Vagina (tissue), 2 donors: Measurements from ENCODE around the gene STAB1. TPM values are rescaled to one million over a fixed set of nuclear protein-coding genes. Genes with fewer than 3 reads are reported as not detected.

ENCODE experiments used
- DNase-seq, 2 donors: peaks; one replicate each; pipeline ENCODE4 v3.0.0-alpha.2; 2017; ENCODE audit errors: extremely low spot score in 2 of 2
- H3K27ac ChIP-seq: fragments of 200-600 bp; sonication (generic); one replicate; pipeline ENCODE4 v1.5.1; 2019
- H3K27me3 ChIP-seq: fragments of 200-600 bp; sonication (generic); one replicate; pipeline ENCODE4 v1.5.1; 2019
- H3K36me3 ChIP-seq, 2 donors: fragments of 200-600 bp; sonication (generic); one replicate each; pipeline ENCODE4 v1.5.1; 2017 to 2019
- H3K4me1 ChIP-seq: fragments of 200-600 bp; sonication (generic); one replicate; pipeline ENCODE4 v1.5.1; 2019
- H3K4me3 ChIP-seq, 2 donors: fragments of 200-600 bp; sonication (generic); 1 replicate in 1 of 2; 2 replicates in 1 of 2; pipeline ENCODE4 v1.5.1; 2016 to 2019
- H3K9me3 ChIP-seq: fragments of 200-600 bp; sonication (generic); one replicate; pipeline ENCODE4 v1.5.1; 2019
- POLR2A ChIP-seq, 2 donors: fragments of 450-650 bp; IDR thresholded peaks; one replicate each; pipeline ENCODE4 v1.6.1; 2017; ENCODE audit warnings: antibody characterized with exemption in 2 of 2, mild to moderate bottlenecking in 2 of 2, moderate library complexity in 2 of 2
- POLR2AphosphoS5 ChIP-seq, 2 donors: sonication (generic); formaldehyde crosslinking; IDR thresholded peaks; one replicate each; pipeline ENCODE4 v1.9.0; 2017; ENCODE audit warnings: antibody characterized with exemption in 2 of 2, mild to moderate bottlenecking in 2 of 2, low read depth in 1 of 2; ENCODE audit not compliant: insufficient read depth in 1 of 2
- intact Hi-C: fragments of 100-400 bp; cut with DNase I; formaldehyde crosslinking; loops from one replicate; pipeline ENCODE4 v1.15.1; 2023
- total RNA-seq: library from RNA; depleted of rRNA; stranded (reverse); fragments of >200 nt; gene quantifications from one replicate; pipeline ENCODE4 v1.2.3, GENCODE V29; 2016
- TF ChIP-seq, protein P1 (sequence below), 3 experiments: fragments of 450-650 bp in 2 of 3; fragments of 200-600 bp in 1 of 3; sonication (generic) in 1 of 3; IDR thresholded peaks; one replicate each; pipeline ENCODE4 v1.5.1; 2017 to 2019; ENCODE audit warnings: antibody characterized with exemption in 3 of 3, mild to moderate bottlenecking in 2 of 3, moderate library complexity in 2 of 3

Gene STAB1
- total RNA-seq, 1 donor from 2014 or later: 124 TPM

GRCh38 chr3:52509753-52510328, 14.7 kb downstream of the STAB1 start:
- no peak overlapping the region for H3K27ac ChIP-seq
- no peaks in the 10 kb centered on the region for H3K36me3 ChIP-seq
- DNase-seq: no peak
- H3K9me3 ChIP-seq: no peaks in the 10 kb centered on the region
- H3K4me3 ChIP-seq: no peak overlapping the region
- H3K4me1 ChIP-seq: no peaks in the 10 kb centered on the region
- no peaks in the 10 kb centered on the region for H3K27me3 ChIP-seq
- TF ChIP-seq POLR2AphosphoS5 (IDR thresholded peaks at IDR 0.05; ENCODE audit: insufficient read depth in 1 of 2, low read depth in 1 of 2) (no peak), POLR2A (IDR thresholded peaks at IDR 0.05) (no peak)
- TF ChIP-seq, protein P1, sequence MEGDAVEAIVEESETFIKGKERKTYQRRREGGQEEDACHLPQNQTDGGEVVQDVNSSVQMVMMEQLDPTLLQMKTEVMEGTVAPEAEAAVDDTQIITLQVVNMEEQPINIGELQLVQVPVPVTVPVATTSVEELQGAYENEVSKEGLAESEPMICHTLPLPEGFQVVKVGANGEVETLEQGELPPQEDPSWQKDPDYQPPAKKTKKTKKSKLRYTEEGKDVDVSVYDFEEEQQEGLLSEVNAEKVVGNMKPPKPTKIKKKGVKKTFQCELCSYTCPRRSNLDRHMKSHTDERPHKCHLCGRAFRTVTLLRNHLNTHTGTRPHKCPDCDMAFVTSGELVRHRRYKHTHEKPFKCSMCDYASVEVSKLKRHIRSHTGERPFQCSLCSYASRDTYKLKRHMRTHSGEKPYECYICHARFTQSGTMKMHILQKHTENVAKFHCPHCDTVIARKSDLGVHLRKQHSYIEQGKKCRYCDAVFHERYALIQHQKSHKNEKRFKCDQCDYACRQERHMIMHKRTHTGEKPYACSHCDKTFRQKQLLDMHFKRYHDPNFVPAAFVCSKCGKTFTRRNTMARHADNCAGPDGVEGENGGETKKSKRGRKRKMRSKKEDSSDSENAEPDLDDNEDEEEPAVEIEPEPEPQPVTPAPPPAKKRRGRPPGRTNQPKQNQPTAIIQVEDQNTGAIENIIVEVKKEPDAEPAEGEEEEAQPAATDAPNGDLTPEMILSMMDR (IDR thresholded peaks at IDR 0.05): no peak
- intact Hi-C loops: no loop called here

- no peak for DNase-seq
- TF ChIP-seq POLR2A (IDR thresholded peaks at IDR 0.05): no peak
- TF ChIP-seq, protein P1 (IDR thresholded peaks at IDR 0.05): no peak
- TF ChIP-seq POLR2AphosphoS5 (IDR thresholded peaks at IDR 0.05; ENCODE audit: insufficient read depth in 1 of 2, low read depth in 1 of 2): no peak
- Histone ChIP-seq H3K4me1 (no peaks in the 10 kb centered on the region), H3K9me3 (no peaks in the 10 kb centered on the region), H3K4me3 (no peak overlapping the region), H3K27ac (no peak overlapping the region), H3K36me3 (no peaks in the 10 kb centered on the region), H3K27me3 (no peaks in the 10 kb centered on the region)
- intact Hi-C loops: no loop called here
These were observed 16.4 kb downstream of the STAB1 start for GRCh38 chr3:52511509-52511908.

GRCh38 chr3:52512105-52512504, 17.0 kb downstream of the STAB1 start:
- intact Hi-C loops: no loop called here
- no peaks in the 10 kb centered on the region for H3K4me1 ChIP-seq
- TF ChIP-seq POLR2AphosphoS5 (IDR thresholded peaks at IDR 0.05; ENCODE audit: insufficient read depth in 1 of 2, low read depth in 1 of 2): no peak
- TF ChIP-seq POLR2A (IDR thresholded peaks at IDR 0.05): no peak
- TF ChIP-seq, protein P1 (IDR thresholded peaks at IDR 0.05): no peak
- DNase-seq: no peak
- no peaks in the 10 kb centered on the region for H3K9me3 ChIP-seq
- H3K4me3 ChIP-seq: no peak overlapping the region
- H3K36me3 ChIP-seq: no peaks in the 10 kb centered on the region
- H3K27ac ChIP-seq: no peak overlapping the region
- no peaks in the 10 kb centered on the region for H3K27me3 ChIP-seq

- intact Hi-C loops: no loop called here
- H3K4me1 ChIP-seq: no peaks in the 10 kb centered on the region
- H3K27me3 ChIP-seq: no peaks in the 10 kb centered on the region
- TF ChIP-seq, protein P1 (IDR thresholded peaks at IDR 0.05): no peak
- no peak for TF ChIP-seq POLR2AphosphoS5 (IDR thresholded peaks at IDR 0.05; ENCODE audit: insufficient read depth in 1 of 2, low read depth in 1 of 2)
- TF ChIP-seq POLR2A (IDR thresholded peaks at IDR 0.05): no peak
- no peak overlapping the region for H3K4me3 ChIP-seq
- no peak for DNase-seq
- no peaks in the 10 kb centered on the region for H3K36me3 ChIP-seq
- H3K27ac ChIP-seq: no peak overlapping the region
- H3K9me3 ChIP-seq: no peaks in the 10 kb centered on the region
These were observed 17.6 kb downstream of the STAB1 start for GRCh38 chr3:52512727-52513126.

DNA sequence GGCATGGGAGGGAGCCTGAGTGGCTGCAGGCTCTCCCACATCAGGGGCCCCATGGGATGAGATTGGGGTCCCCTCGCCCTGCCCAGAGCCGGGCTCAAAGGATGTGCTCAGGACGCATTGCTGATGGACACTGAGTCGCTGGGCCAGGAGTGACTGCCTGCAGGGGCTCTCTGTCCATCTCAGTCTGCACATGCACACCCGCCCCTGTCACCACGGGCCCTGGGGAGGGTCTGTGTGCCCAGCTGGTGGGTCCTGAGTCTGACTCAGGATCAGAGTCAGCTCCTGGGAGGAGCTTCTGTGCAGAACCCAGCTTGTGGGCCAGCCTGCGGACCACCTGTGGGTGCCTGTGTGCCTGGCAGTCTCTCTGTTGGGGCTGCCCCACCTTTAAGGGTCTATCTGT, 18.1 kb downstream of the STAB1 start:
- DNase-seq: no peak

More for the DNA sequence above, 18.1 kb downstream of the STAB1 start:
- Histone ChIP-seq H3K4me1 (peaks cover 2% of the 10 kb centered on the region), H3K4me3 (no peak overlapping the region), H3K9me3 (no peaks in the 10 kb centered on the region), H3K36me3 (no peaks in the 10 kb centered on the region), H3K27ac (no peak overlapping the region), H3K27me3 (no peaks in the 10 kb centered on the region)
- intact Hi-C loops: no loop called here
- TF ChIP-seq POLR2AphosphoS5 (IDR thresholded peaks at IDR 0.05; ENCODE audit: insufficient read depth in 1 of 2, low read depth in 1 of 2): no peak
- TF ChIP-seq, protein P1 (IDR thresholded peaks at IDR 0.05): no peak
- TF ChIP-seq POLR2A (IDR thresholded peaks at IDR 0.05): no peak
